ENCODE measurements around the gene MARCHF10.

DNA sequence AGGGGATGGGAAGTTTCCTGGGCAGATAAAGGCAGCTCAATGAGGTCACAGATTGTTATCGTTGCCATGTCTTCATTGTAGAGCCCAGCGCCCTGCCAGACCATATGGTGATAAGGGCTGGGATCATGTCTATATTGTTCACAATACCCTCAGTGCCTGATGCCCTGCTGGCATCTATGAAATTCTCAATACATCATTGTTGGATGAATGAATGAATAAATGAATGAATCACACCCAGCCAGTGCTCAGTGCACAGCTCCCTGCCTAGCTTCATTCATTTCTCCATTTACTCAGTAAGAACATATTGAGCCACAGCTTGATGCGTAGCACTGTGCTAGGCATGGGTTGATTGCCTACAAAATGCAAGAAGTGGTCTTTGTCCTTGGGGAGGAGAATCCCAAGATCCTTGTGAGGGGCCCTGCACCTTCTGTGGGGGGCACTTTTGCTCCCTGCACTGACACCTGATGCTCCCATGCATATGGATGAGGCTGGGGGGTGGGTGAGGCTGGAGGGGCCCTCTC, 150.9 kb downstream of the MARCHF10 start:
- TF ChIP-seq POLR2A (IDR thresholded peaks at IDR 0.05) = no peak
- TF ChIP-seq, protein P1, sequence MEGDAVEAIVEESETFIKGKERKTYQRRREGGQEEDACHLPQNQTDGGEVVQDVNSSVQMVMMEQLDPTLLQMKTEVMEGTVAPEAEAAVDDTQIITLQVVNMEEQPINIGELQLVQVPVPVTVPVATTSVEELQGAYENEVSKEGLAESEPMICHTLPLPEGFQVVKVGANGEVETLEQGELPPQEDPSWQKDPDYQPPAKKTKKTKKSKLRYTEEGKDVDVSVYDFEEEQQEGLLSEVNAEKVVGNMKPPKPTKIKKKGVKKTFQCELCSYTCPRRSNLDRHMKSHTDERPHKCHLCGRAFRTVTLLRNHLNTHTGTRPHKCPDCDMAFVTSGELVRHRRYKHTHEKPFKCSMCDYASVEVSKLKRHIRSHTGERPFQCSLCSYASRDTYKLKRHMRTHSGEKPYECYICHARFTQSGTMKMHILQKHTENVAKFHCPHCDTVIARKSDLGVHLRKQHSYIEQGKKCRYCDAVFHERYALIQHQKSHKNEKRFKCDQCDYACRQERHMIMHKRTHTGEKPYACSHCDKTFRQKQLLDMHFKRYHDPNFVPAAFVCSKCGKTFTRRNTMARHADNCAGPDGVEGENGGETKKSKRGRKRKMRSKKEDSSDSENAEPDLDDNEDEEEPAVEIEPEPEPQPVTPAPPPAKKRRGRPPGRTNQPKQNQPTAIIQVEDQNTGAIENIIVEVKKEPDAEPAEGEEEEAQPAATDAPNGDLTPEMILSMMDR (IDR thresholded peaks at IDR 0.05) = no peak

All from testis (tissue), 2 donors.